Fibroblast of villous mesenchyme (primary cell): ENCODE results near the gene ASH1L. TPM values are rescaled to one million over a fixed set of nuclear protein-coding genes. Genes with fewer than 3 reads are reported as not detected.
A peak's percentile ranks its signal among the peaks of the same experiment; 100 is the strongest.
"Not testable (repeated sequence)": the region's sequence is repeated elsewhere in the genome, so short reads cannot be mapped to it uniquely, and the experiment has no call there.

Experiments
- DNase-seq: peaks from one replicate; pipeline ENCODE4 v3.0.0-alpha.2; 2010; ENCODE audit warnings: low read depth
- H3K4me3 ChIP-seq: 2 replicates; pipeline ENCODE4 v1.5.1; 2011; ENCODE audit warnings: low read depth, mild to moderate bottlenecking, low read length
- CTCF ChIP-seq: IDR thresholded peaks from 2 replicates; pipeline ENCODE4 v1.5.1; 2012; ENCODE audit warnings: low read depth, mild to moderate bottlenecking, low read length; ENCODE audit not compliant: insufficient read depth
- total RNA-seq: library from RNA; depleted of rRNA; stranded (reverse); fragments of >200 nt; gene quantifications from 2 replicates; pipeline ENCODE4 v1.2.3, GENCODE V29; 2012

ASH1L gene
- total RNA-seq, 1 donor: 43.2 TPM

GRCh38 chr1:155499953-155500639 is 62.5 kb downstream of the ASH1L start:
- peak; percentile 37 for DNase-seq
- TF ChIP-seq CTCF: no peak
- H3K4me3 ChIP-seq: no peak overlapping the region

- H3K4me3 ChIP-seq: no peak overlapping the region
- DNase-seq: no peak
- no peak for TF ChIP-seq CTCF
These were observed 63.3 kb downstream of the ASH1L start for GRCh38 chr1:155499263-155499662.

GRCh38 chr1:155493595-155493994 is 69.0 kb downstream of the ASH1L start:
- H3K4me3 ChIP-seq: not testable (repeated sequence)

GRCh38 chr1:155488419-155488818 is 74.2 kb downstream of the ASH1L start:
- H3K4me3 ChIP-seq, DNase-seq: not testable (repeated sequence)

More at GRCh38 chr1:155493595-155493994, 69.0 kb downstream of the ASH1L start:
- DNase-seq: not testable (repeated sequence)

GRCh38 chr1:155487541-155487940 is 75.1 kb downstream of the ASH1L start:
- DNase-seq: no peak
- TF ChIP-seq CTCF: no peak
- H3K4me3 ChIP-seq: no peak overlapping the region

GRCh38 chr1:155486952-155487351 is 75.7 kb downstream of the ASH1L start:
- not testable (repeated sequence) for H3K4me3 ChIP-seq, DNase-seq

GRCh38 chr1:155485945-155486344 is 76.7 kb downstream of the ASH1L start:
- no peak for TF ChIP-seq CTCF
- no peak overlapping the region for H3K4me3 ChIP-seq
- DNase-seq: peak; percentile 40

- TF ChIP-seq CTCF: no peak
- no peak for DNase-seq
These were observed 77.4 kb downstream of the ASH1L start for GRCh38 chr1:155485222-155485621.

More at GRCh38 chr1:155485222-155485621, 77.4 kb downstream of the ASH1L start:
- no peak overlapping the region for H3K4me3 ChIP-seq
